Purkinje cell (primary cell): ENCODE measurements around the gene ENGASE. TPM values are rescaled to one million over a fixed set of nuclear protein-coding genes. Genes with fewer than 3 reads are reported as not detected.

Experiments used
- polyA plus RNA-seq: library from polyadenylated mRNA; unstranded; fragments of >200 nt; fragmentation: Nextera tagmentation; gene quantifications from 2 replicates; pipeline ENCODE4 v1.2.1, GENCODE V29; 2014

ENGASE gene
- polyA plus RNA-seq, result 0.27 and 0.35 TPM in 2 replicates

DNA sequence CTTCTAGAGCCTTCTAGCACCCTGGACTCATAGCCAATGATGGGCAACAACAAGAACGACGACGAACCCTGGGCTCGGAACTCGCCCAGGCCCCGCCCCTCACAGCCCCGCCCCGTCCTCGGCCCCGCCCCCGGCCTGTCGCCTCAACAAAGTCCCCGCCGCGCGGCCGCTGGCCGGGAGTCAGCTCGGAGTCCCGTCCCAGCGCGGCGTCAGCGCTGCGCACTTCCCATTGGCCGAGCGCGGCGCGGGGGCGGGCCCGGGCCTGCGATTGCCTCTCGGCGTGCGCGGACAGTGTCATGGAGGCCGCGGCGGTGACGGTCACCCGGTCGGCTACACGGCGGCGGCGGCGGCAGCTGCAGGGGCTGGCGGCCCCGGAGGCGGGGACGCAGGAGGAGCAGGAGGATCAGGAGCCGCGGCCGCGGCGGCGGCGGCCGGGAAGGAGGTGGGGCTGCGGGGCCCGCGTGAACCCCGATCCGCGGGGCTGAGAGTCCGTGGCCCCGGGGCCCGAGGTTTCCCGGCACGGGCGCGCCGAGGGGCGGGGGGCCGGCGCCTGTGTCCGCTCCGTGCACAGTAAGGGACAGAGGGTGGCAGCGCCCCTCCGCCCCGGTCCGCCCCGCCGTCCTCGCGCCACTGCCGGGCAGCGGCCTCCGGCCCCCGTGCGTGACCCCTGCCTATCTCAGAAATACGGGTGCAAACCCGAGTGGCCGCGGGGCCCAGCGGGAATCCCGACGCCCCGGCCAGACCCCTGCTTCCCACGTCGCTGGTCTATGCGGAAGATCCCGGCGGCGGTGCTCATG, at the start of gene ENGASE:
TSS of gene ENGASE (plus strand) at position 176 of the 797 bp plus-strand sequence. CDS start at position 297, 121 bp downstream.

Other genes starting within 250 kb of the ENGASE start
- gene USP36, start 234.0 kb upstream of the ENGASE start, polyA plus RNA-seq, result 9.6 and 10.5 TPM in 2 replicates
- gene CEP295NL, start 171.6 kb upstream of the ENGASE start, polyA plus RNA-seq, result not detected in 2 replicates
- gene TIMP2, start 149.4 kb upstream of the ENGASE start, polyA plus RNA-seq, result 8.4 and 15.3 TPM in 2 replicates
- gene LGALS3BP, start 94.9 kb upstream of the ENGASE start, polyA plus RNA-seq, result 27.1 and 29.0 TPM in 2 replicates
- gene CANT1, start 65.1 kb upstream of the ENGASE start, polyA plus RNA-seq, result 5.1 and 9.3 TPM in 2 replicates
- gene C1QTNF1, start 50.7 kb upstream of the ENGASE start, polyA plus RNA-seq, result 0.15 TPM in 1 of 2 replicates, not detected in the other